Uterus (tissue), 4 donors: ENCODE results near the gene BCL11B. TPM values are rescaled to one million over a fixed set of nuclear protein-coding genes. Genes with fewer than 3 reads are reported as not detected.

Experiments
- DNase-seq, 2 donors: peaks; one replicate each; pipeline ENCODE4 v3.0.0-alpha.2; 2019 to 2020
- H3K27ac ChIP-seq, 2 donors: fragments of 200-600 bp; sonication (generic); 1 replicate in 1 of 2; 2 replicates in 1 of 2; pipeline ENCODE4 v1.5.1; 2016 to 2018
- H3K27me3 ChIP-seq, 2 donors: fragments of 200-600 bp; sonication (generic); one replicate each; pipeline ENCODE4 v1.5.1; 2018 to 2019; ENCODE audit warnings: control low read depth in 1 of 2
- H3K36me3 ChIP-seq, 2 donors: fragments of 200-600 bp; sonication (generic); one replicate each; pipeline ENCODE4 v1.5.1; 2019; ENCODE audit warnings: control low read depth in 1 of 2
- H3K4me1 ChIP-seq, 2 donors: fragments of 200-600 bp; sonication (generic); one replicate each; pipeline ENCODE4 v1.5.1; 2018 to 2019; ENCODE audit warnings: control low read depth in 1 of 2
- H3K4me3 ChIP-seq, 2 donors: fragments of 200-600 bp; sonication (generic); 1 replicate in 1 of 2; 2 replicates in 1 of 2; pipeline ENCODE4 v1.5.1; 2018 to 2019; ENCODE audit warnings: mild to moderate bottlenecking in 1 of 2
- H3K9me3 ChIP-seq, 2 donors: fragments of 200-600 bp; sonication (generic); one replicate each; pipeline ENCODE4 v1.5.1; 2019; ENCODE audit warnings: control low read depth in 1 of 2
- POLR2A ChIP-seq, 2 donors: fragments of 450-650 bp; IDR thresholded peaks; one replicate each; pipeline ENCODE4 v1.6.1; 2016; ENCODE audit warnings: antibody characterized with exemption in 2 of 2, mild to moderate bottlenecking in 1 of 2, moderate library complexity in 1 of 2
- intact Hi-C: fragments of 100-400 bp; cut with DNase I; formaldehyde crosslinking; loops from one replicate; pipeline ENCODE4 v1.15.1; 2023; ENCODE audit warnings: low total_unique reads
- total RNA-seq, 4 donors: library from RNA; depleted of rRNA in 3 of 4; stranded (reverse); fragments of >200 nt in 3 of 4; gene quantifications; one replicate each; pipeline versions ENCODE4 v1.1.0 to v1.2.4, GENCODE V29; 2014 to 2023
- TF ChIP-seq, protein P1 (sequence below), 4 experiments: fragments of 200-600 bp in 2 of 4; fragments of 450-650 bp in 2 of 4; sonication (generic) in 2 of 4; IDR thresholded peaks; one replicate each; pipeline ENCODE4 v1.5.1; 2016 to 2019; ENCODE audit warnings: antibody characterized with exemption in 4 of 4, mild to moderate bottlenecking in 2 of 4, moderate library complexity in 1 of 4
- donor health status: DM: yes; HTN: yes; CAD: no.

BCL11B gene
- total RNA-seq, 4 donors from 2014 or later: 0.29 to 0.55 (median 0.46) TPM; not detected in 1

DNA sequence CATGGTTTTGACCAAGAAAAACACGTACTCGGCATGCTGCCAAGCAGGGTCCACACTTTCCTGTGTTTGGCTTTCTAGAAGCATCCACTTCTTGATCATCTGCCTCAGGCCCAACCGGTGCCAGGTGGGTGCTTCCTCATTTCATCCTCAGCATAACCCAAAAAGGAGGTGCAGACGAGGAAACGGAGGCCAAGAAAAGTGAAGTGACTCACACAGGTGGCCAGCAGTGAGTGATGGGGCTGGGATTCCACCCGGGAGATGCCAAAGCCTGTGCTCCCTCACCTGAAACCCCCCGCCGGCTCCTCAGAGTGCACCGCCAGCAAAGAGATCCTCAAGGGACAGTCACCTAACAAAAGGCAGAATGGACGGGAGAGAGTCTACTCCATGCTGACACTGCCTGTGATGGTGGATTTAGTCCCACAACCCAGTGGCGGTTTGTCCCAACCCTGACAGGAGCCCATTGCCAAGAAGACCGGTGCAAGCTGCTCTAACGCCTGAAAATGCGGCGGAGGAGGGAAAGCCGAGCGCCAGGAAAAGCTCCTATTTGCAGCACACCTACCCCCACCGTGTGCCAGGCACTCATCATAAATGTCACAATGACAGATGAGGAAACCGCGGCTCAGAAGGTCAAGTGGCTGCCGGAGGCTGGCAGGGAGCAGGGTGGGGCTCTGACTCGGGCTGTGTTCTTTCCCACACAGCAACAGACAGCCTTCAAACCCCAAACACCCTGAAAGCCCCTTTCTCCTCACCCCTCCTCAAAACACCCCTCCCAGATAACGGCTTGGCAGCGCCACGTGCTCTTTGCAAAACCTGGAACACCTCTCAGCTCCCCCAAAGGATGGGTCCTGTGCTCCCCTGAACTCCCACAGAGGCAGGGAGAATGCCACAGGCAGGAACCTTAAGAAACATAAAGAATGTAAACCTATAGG, 18.8 kb downstream of the BCL11B start:
- Histone ChIP-seq H3K4me1 (peaks cover 3% of the 10 kb centered on the region in 2 donors), H3K27me3 (peaks cover 0 to under 1% of the 10 kb centered on the region in 2 donors)
- intact Hi-C loops: no loop called here

DNA sequence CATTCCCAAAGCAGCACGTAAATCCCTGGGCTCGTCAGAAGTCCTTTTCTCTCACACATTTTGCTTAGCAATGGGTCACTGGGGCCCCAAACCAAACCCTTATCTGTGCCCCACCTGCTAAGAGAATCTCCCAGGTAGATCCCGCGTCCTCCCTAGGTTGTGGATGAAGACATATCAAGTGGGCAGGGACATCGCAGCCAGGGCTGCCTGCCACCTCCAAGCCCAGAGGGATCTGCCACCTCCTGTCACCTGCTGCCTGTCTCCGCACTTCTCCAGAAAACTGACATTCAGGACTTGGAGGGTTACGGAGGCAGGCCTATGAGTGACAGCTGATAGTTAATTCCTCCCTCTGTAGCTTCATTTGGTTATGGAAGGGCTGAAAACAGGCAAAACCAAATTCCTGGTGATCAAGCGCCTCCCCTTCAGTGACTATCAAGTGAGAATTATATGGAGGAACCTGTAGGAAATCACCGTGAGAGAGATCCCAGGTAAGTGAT, 19.5 kb downstream of the BCL11B start:
- Histone ChIP-seq H3K4me3 (no peak overlapping the region), H3K9me3 (no peaks in the 10 kb centered on the region), H3K36me3 (no peaks in the 10 kb centered on the region), H3K4me1 (no peaks in the 10 kb centered on the region), H3K27me3 (peaks cover 0 to 8% of the 10 kb centered on the region in 2 donors), H3K27ac (no peak overlapping the region)
- intact Hi-C loops: no loop called here
- TF ChIP-seq POLR2A (IDR thresholded peaks at IDR 0.05): no peak
- TF ChIP-seq, protein P1, sequence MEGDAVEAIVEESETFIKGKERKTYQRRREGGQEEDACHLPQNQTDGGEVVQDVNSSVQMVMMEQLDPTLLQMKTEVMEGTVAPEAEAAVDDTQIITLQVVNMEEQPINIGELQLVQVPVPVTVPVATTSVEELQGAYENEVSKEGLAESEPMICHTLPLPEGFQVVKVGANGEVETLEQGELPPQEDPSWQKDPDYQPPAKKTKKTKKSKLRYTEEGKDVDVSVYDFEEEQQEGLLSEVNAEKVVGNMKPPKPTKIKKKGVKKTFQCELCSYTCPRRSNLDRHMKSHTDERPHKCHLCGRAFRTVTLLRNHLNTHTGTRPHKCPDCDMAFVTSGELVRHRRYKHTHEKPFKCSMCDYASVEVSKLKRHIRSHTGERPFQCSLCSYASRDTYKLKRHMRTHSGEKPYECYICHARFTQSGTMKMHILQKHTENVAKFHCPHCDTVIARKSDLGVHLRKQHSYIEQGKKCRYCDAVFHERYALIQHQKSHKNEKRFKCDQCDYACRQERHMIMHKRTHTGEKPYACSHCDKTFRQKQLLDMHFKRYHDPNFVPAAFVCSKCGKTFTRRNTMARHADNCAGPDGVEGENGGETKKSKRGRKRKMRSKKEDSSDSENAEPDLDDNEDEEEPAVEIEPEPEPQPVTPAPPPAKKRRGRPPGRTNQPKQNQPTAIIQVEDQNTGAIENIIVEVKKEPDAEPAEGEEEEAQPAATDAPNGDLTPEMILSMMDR (IDR thresholded peaks at IDR 0.05): no peak
- DNase-seq: no peak

More for the DNA sequence above, 18.8 kb downstream of the BCL11B start:
- H3K4me3 ChIP-seq: no peak overlapping the region
- no peak for DNase-seq
- no peak overlapping the region for H3K27ac ChIP-seq
- H3K36me3 ChIP-seq: no peaks in the 10 kb centered on the region
- TF ChIP-seq, protein P1 (IDR thresholded peaks at IDR 0.05): no peak
- TF ChIP-seq POLR2A (IDR thresholded peaks at IDR 0.05): no peak
- no peaks in the 10 kb centered on the region for H3K9me3 ChIP-seq

DNA sequence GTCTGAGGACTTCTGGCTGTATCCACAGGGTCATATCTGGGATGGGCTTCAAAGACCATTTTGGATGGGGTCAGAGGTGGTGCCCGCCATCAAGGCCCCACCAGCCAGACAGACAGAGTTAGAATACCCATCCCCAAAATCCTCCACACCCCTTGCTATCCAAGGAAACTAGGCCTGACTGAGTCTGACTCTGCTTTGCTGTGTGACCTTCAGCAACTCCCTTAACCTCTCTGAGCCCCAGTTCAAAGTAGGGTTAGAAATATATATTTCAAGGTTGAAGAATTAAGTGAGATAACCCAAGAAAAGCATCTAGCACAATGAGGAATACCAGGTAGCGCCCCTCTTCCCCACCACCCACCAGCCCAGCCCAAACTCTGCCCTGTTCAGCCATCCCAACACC, 20.3 kb downstream of the BCL11B start:
- no peak for TF ChIP-seq POLR2A (IDR thresholded peaks at IDR 0.05)
- TF ChIP-seq, protein P1 (IDR thresholded peaks at IDR 0.05): no peak
- no peak overlapping the region for H3K4me3 ChIP-seq
- H3K9me3 ChIP-seq: no peaks in the 10 kb centered on the region
- intact Hi-C loops: no loop called here
- no peak overlapping the region for H3K27ac ChIP-seq
- peaks cover 0 to 16% of the 10 kb centered on the region in 2 donors for H3K27me3 ChIP-seq
- H3K36me3 ChIP-seq: no peaks in the 10 kb centered on the region
- no peaks in the 10 kb centered on the region for H3K4me1 ChIP-seq
- no peak for DNase-seq

DNA sequence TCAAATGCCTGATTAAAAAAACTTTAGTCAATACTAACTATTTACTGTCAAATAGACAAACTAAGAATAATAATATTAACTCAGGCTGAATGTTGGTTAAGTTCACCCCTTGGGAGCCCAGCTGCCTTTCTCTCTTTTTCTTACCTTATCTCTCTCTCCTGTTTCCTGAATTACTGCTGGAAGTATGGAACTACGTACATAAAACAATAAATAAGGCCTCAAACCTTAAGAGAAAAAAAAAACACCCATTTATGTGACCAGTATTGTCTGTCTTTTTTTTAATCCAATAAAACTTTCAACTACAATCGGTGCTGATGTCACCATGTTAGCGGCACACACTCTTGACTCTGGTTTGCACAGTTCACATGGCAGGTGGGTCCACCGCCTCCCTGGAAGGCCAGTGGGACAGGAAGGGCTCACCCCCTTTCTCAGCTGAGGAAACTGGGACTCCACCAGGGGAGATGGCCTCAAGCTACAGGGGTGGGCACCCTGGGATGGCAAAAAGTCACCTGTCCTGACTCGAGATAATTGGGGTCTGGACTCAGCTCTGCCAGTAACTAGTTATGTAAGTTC, 21.3 kb downstream of the BCL11B start:
- Histone ChIP-seq H3K4me3 (no peak overlapping the region), H3K36me3 (no peaks in the 10 kb centered on the region), H3K27me3 (peaks cover 0 to 22% of the 10 kb centered on the region in 2 donors), H3K4me1 (no peaks in the 10 kb centered on the region), H3K9me3 (no peaks in the 10 kb centered on the region), H3K27ac (no peak overlapping the region)
- no peak for TF ChIP-seq POLR2A (IDR thresholded peaks at IDR 0.05)
- TF ChIP-seq, protein P1 (IDR thresholded peaks at IDR 0.05): no peak
- DNase-seq: no peak
- intact Hi-C loops: no loop called here

DNA sequence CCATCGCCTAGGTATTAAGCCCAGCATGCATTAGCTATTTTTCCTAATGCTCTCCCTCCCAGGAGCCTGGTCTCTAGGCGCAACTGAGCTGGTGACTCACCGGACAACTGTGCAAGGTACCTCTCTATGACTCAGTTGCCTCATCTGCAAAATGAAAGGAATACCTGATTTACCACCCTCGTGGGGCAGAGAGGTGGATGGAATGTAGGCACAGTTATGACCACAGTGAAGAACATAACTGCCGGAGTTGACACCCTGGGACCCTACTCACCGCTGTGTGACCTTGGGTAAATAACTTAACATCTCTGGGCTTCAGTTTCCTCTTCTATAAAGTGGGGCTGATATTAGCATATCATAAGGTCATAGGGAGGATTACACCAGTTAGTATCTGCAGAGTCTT, 22.6 kb downstream of the BCL11B start:
- Histone ChIP-seq H3K4me3 (no peak overlapping the region), H3K27me3 (peaks cover 0 to 25% of the 10 kb centered on the region in 2 donors), H3K4me1 (no peaks in the 10 kb centered on the region), H3K36me3 (no peaks in the 10 kb centered on the region), H3K9me3 (no peaks in the 10 kb centered on the region), H3K27ac (no peak overlapping the region)
- TF ChIP-seq, protein P1 (IDR thresholded peaks at IDR 0.05): no peak
- TF ChIP-seq POLR2A (IDR thresholded peaks at IDR 0.05): no peak
- intact Hi-C loops: no loop called here
- no peak for DNase-seq
